ENCODE data around the gene DNAH2.

DNA sequence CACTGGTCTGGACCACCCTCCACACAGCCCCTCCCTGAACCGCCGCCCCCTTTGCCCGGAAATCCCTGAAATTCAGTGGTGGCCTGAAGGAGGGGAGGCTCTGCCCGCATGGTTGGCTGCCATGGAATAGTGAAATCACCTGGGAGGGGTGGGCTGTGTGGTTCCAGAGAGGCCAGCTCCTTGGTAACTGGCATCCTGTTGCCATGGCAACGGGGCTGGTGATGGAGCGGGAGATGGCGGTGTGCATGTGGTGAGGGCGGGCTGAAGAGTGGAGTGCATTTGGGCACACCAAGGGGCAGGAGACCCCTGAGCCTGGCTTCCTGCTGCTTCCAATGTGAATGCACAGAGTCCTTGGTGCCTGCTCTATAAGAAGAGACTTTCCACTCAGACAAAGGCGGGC, 10.1 kb upstream of the DNAH2 start:
- TF ChIP-seq, protein P1, sequence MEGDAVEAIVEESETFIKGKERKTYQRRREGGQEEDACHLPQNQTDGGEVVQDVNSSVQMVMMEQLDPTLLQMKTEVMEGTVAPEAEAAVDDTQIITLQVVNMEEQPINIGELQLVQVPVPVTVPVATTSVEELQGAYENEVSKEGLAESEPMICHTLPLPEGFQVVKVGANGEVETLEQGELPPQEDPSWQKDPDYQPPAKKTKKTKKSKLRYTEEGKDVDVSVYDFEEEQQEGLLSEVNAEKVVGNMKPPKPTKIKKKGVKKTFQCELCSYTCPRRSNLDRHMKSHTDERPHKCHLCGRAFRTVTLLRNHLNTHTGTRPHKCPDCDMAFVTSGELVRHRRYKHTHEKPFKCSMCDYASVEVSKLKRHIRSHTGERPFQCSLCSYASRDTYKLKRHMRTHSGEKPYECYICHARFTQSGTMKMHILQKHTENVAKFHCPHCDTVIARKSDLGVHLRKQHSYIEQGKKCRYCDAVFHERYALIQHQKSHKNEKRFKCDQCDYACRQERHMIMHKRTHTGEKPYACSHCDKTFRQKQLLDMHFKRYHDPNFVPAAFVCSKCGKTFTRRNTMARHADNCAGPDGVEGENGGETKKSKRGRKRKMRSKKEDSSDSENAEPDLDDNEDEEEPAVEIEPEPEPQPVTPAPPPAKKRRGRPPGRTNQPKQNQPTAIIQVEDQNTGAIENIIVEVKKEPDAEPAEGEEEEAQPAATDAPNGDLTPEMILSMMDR (IDR thresholded peaks at IDR 0.05): no peak
- TF ChIP-seq MAX (IDR thresholded peaks at IDR 0.05) (no peak), EHF (CRISPR knock-in tag; IDR thresholded peaks at IDR 0.05) (no peak), NR3C1 (IDR thresholded peaks at IDR 0.05) (no peak), CEBPB (IDR thresholded peaks at IDR 0.05) (no peak), RAD21 (conservative IDR thresholded peaks at IDR 0.05 in 1 of 2, IDR thresholded peaks at IDR 0.05 in 1 of 2) (no peak), EHMT2 (IDR thresholded peaks at IDR 0.05; ENCODE audit: low read depth) (no peak), CHD2 (IDR thresholded peaks at IDR 0.05; ENCODE audit: low read length, partially characterized antibody) (no peak), POLR2A (IDR thresholded peaks at IDR 0.05; ENCODE audit: low read length) (no peak)
- TF ChIP-seq, protein P2, sequence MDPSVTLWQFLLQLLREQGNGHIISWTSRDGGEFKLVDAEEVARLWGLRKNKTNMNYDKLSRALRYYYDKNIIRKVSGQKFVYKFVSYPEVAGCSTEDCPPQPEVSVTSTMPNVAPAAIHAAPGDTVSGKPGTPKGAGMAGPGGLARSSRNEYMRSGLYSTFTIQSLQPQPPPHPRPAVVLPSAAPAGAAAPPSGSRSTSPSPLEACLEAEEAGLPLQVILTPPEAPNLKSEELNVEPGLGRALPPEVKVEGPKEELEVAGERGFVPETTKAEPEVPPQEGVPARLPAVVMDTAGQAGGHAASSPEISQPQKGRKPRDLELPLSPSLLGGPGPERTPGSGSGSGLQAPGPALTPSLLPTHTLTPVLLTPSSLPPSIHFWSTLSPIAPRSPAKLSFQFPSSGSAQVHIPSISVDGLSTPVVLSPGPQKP (IDR thresholded peaks at IDR 0.05; ENCODE audit: low read depth, low read length): no peak
- TF ChIP-seq, protein P3, sequence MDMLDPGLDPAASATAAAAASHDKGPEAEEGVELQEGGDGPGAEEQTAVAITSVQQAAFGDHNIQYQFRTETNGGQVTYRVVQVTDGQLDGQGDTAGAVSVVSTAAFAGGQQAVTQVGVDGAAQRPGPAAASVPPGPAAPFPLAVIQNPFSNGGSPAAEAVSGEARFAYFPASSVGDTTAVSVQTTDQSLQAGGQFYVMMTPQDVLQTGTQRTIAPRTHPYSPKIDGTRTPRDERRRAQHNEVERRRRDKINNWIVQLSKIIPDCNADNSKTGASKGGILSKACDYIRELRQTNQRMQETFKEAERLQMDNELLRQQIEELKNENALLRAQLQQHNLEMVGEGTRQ (IDR thresholded peaks at IDR 0.05): no peak

Data from A549 (cell line).